PFSK-1 (cell line): ENCODE data around the gene AHNAK2.

Source experiments
- FOXP2 ChIP-seq: optimal IDR thresholded peaks from 2 replicates; pipeline ENCODE3; 2011; ENCODE audit warnings: borderline replicate concordance, control low read depth, inconsistent platforms; ENCODE audit not compliant: insufficient read depth; ENCODE audit errors: extremely low read length, extremely low read depth
- POLR2AphosphoS5 ChIP-seq: IDR thresholded peaks from 2 replicates; pipeline ENCODE4 v1.6.1; 2012; ENCODE audit warnings: low read depth, mild to moderate bottlenecking, control low read depth, low read length, moderate library complexity
- SIN3A ChIP-seq: IDR thresholded peaks from 2 replicates; pipeline ENCODE4 v1.6.1; 2012; ENCODE audit warnings: mild to moderate bottlenecking, low read length, moderate library complexity, borderline replicate concordance; ENCODE audit not compliant: insufficient read depth
- TAF1 ChIP-seq: IDR thresholded peaks from 2 replicates; pipeline ENCODE4 v1.6.1; 2012; ENCODE audit warnings: low read length, control low read depth, borderline replicate concordance; ENCODE audit not compliant: insufficient read depth
- TF ChIP-seq, protein P1 (sequence below), 2 experiments: IDR thresholded peaks; 2 replicates each; pipeline versions ENCODE4 v1.6.1 to v1.8.0; 2011 to 2012; ENCODE audit warnings: low read depth in 2 of 2, low read length in 2 of 2, control low read depth in 1 of 2, inconsistent platforms in 1 of 2, mild to moderate bottlenecking in 1 of 2, moderate library complexity in 1 of 2; ENCODE audit not compliant: insufficient read depth in 1 of 2

The AHNAK2 gene

DNA sequence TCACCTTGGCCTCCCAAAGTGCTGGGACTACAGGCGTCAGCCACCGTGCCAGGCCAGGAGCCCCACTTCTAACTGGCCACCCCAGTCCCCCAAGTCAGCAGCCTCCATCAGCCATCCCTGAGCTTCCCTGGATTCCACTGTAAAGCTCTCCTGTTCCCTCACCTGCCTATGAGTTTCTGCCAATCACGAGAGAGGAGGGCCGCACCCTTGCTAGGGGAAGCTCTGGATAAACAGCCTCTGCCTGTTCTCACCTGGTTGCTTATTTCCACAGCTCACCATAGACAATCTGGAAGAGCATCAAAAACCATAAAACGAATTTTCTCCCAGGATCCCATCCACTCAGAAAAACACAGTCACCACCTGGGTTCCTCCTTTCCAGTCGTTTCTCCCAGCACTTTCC lies 37.7 kb upstream of the AHNAK2 start:
- TF ChIP-seq POLR2AphosphoS5 (no peak), TAF1 (no peak), FOXP2 (no peak), SIN3A (no peak)
- TF ChIP-seq, protein P1, sequence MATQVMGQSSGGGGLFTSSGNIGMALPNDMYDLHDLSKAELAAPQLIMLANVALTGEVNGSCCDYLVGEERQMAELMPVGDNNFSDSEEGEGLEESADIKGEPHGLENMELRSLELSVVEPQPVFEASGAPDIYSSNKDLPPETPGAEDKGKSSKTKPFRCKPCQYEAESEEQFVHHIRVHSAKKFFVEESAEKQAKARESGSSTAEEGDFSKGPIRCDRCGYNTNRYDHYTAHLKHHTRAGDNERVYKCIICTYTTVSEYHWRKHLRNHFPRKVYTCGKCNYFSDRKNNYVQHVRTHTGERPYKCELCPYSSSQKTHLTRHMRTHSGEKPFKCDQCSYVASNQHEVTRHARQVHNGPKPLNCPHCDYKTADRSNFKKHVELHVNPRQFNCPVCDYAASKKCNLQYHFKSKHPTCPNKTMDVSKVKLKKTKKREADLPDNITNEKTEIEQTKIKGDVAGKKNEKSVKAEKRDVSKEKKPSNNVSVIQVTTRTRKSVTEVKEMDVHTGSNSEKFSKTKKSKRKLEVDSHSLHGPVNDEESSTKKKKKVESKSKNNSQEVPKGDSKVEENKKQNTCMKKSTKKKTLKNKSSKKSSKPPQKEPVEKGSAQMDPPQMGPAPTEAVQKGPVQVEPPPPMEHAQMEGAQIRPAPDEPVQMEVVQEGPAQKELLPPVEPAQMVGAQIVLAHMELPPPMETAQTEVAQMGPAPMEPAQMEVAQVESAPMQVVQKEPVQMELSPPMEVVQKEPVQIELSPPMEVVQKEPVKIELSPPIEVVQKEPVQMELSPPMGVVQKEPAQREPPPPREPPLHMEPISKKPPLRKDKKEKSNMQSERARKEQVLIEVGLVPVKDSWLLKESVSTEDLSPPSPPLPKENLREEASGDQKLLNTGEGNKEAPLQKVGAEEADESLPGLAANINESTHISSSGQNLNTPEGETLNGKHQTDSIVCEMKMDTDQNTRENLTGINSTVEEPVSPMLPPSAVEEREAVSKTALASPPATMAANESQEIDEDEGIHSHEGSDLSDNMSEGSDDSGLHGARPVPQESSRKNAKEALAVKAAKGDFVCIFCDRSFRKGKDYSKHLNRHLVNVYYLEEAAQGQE (IDR thresholded peaks at IDR 0.05; ENCODE audit: insufficient read depth in 1 of 2, low read depth in 2 of 2, low read length in 2 of 2), result no peak

DNA sequence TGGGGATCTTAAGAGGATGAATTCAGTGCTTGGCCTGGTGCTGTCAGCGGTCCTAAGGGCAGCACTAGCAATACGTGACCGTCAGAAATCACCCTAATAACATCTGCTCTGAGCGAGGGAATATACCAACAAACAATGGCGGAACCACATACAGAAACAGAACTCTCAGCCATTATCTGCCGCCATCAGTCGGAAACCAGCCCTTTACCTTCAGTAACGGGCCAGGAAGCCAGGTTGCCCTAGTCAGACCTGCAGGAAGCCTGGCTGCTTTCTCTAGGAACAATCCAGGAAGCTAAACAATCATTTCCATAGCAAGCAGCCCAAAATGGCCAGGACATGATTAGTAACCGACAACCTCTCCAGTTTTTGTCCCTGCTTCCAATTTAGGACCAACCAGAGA lies 37.1 kb upstream of the AHNAK2 start:
- no peak for TF ChIP-seq SIN3A
- TF ChIP-seq, protein P1 (IDR thresholded peaks at IDR 0.05; ENCODE audit: insufficient read depth in 1 of 2, low read depth in 2 of 2, low read length in 2 of 2), result no peak
- no peak for TF ChIP-seq TAF1
- TF ChIP-seq POLR2AphosphoS5, result no peak
- no peak for TF ChIP-seq FOXP2

DNA sequence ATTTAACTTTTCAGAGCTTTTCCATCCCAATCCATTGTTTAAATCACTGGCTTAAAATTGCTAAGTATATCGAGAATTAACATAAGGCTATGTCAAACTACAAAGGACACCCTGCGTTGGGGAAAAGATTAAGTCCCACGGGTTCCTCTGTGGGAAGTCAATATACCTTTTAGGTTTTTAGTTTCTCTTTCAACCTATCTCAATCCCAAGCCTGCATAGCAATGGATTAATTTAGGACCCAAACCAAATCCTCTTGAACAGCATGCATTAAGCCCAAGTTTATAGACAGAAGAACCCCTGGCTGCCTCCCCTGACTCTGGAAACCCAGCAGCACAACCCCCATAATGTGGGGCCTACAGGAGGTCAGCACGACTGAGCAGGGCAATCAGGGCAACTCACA lies 36.5 kb upstream of the AHNAK2 start:
- TF ChIP-seq, protein P1 (IDR thresholded peaks at IDR 0.05; ENCODE audit: insufficient read depth in 1 of 2, low read depth in 2 of 2, low read length in 2 of 2), result no peak
- TF ChIP-seq SIN3A (no peak), POLR2AphosphoS5 (no peak), TAF1 (no peak), FOXP2 (no peak)

DNA sequence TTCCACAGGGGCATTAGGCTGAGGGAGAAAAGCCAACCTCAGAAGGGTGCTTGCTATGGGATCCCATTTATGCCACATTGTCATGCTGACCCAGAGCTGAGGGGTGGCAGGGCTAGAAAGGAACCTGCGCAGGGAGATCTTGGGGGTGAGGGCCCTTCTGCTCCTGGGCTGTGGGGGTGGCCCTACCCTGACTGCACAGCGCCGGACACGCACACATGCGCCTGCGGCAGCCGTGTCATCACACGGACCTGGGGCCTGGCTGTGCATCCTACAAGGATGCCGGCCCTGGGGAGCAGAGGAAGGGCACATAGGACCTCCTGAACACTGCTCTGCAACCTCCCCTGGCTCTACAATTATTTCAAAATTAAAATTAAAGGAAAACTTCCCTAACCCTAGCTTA lies 35.9 kb upstream of the AHNAK2 start:
- no peak for TF ChIP-seq SIN3A
- TF ChIP-seq TAF1, result no peak
- TF ChIP-seq FOXP2, result no peak
- TF ChIP-seq POLR2AphosphoS5, result no peak
- TF ChIP-seq, protein P1 (IDR thresholded peaks at IDR 0.05; ENCODE audit: insufficient read depth in 1 of 2, low read depth in 2 of 2, low read length in 2 of 2), result no peak

DNA sequence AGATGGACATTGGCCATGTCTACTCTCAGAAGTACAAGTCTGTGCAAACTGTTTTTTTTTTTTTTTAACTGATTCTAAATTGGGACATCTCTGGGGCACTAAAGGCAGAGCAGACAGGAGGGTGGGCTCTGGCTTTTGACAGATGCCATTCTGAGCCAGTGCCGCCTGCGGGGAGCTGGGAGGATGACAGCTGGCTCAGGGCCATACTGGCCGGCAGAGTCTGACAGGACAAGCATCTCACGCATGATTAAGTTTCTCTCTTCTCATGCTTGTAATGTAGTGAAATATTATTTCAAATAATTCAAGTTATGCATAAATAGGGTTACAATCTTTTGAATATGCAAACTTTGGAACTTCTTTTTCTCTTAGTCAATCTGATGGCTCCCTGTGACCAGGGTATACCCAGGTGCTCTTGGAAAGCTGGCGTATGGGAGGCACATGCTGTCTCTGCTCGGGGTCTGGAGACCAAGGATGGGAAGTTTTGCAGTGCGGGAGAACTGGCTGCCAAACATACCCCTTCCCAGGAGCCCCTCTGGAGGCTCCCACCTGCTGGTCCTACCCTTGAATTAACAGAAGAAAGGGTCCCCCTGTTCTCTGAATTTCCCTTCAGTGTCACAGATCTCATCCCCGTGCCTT lies 35.1 kb upstream of the AHNAK2 start:
- TF ChIP-seq SIN3A, result no peak
- TF ChIP-seq, protein P1 (IDR thresholded peaks at IDR 0.05; ENCODE audit: insufficient read depth in 1 of 2, low read depth in 2 of 2, low read length in 2 of 2), result no peak
- no peak for TF ChIP-seq FOXP2
- no peak for TF ChIP-seq TAF1
- no peak for TF ChIP-seq POLR2AphosphoS5
